ENCODE data around the gene IFNGR2.

DNA sequence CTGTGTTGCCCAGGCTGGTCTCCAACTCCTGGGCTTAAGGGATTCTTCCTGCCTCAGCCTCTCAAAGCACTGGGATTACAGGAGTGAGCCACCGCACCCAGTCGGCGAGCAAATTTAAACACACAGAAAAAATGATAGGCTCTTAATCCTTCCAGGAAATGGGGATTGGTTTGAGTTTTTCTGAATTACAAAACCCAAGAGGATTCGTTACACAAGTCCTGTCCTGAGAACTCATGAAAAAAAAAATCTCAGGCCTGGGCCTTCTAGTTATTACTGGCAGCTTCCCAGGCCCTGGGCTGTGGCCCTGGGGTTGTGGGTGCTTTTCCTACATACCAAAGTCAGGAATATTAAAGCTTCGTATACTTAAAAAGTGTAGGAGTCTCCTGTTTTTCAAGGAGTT is 6.3 kb upstream of the IFNGR2 start:
- TF ChIP-seq EP300 (IDR thresholded peaks at IDR 0.05) (no peak), POLR2A (IDR thresholded peaks at IDR 0.05) (no peak), POLR2AphosphoS5 (IDR thresholded peaks at IDR 0.05) (no peak)
- TF ChIP-seq, protein P1, sequence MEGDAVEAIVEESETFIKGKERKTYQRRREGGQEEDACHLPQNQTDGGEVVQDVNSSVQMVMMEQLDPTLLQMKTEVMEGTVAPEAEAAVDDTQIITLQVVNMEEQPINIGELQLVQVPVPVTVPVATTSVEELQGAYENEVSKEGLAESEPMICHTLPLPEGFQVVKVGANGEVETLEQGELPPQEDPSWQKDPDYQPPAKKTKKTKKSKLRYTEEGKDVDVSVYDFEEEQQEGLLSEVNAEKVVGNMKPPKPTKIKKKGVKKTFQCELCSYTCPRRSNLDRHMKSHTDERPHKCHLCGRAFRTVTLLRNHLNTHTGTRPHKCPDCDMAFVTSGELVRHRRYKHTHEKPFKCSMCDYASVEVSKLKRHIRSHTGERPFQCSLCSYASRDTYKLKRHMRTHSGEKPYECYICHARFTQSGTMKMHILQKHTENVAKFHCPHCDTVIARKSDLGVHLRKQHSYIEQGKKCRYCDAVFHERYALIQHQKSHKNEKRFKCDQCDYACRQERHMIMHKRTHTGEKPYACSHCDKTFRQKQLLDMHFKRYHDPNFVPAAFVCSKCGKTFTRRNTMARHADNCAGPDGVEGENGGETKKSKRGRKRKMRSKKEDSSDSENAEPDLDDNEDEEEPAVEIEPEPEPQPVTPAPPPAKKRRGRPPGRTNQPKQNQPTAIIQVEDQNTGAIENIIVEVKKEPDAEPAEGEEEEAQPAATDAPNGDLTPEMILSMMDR (IDR thresholded peaks at IDR 0.05) = no peak
